Measurements from ENCODE around the gene KRTAP13-4. TPM values are rescaled to one million over a fixed set of nuclear protein-coding genes. Genes with fewer than 3 reads are reported as not detected.

Gene KRTAP13-4, protein sequence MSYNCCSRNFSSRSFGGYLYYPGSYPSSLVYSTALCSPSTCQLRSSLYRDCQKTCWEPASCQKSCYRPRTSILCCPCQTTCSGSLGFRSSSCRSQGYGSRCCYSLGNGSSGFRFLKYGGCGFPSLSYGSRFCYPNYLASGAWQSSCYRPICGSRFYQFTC
- not detected for polyA plus RNA-seq (2013, experiment 1 of 2)
- polyA plus RNA-seq (2013, experiment 2 of 2) = not detected

DNA sequence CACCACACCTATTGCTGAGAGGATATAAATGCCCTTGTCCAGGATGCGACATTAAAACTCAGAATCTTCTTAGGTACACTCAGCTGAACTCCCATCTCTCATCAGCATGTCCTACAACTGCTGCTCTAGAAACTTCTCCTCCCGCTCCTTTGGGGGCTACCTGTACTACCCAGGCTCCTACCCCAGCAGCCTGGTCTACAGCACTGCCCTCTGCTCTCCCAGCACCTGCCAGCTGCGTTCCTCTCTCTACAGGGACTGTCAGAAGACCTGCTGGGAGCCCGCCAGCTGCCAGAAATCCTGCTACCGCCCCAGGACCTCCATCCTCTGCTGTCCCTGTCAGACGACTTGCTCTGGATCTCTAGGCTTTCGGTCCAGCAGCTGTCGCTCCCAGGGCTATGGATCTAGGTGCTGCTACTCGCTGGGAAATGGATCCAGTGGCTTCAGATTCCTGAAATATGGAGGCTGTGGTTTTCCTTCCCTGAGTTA, at the start of gene KRTAP13-4:
TSS of gene KRTAP13-4 (plus strand) at position 51 of the 486 bp plus-strand sequence. CDS start at position 107, 56 bp downstream.
- 79 to 81% methylated on average over 8 to 9 of the region's 9 CpGs for WGBS, 2 experiments (ENCODE audit: insufficient coverage in 2 of 2)
- no peak within 1 kb of the TSS for H3K27ac ChIP-seq (ENCODE audit: low read depth, low read length, severe bottlenecking)
- H3K4me3 ChIP-seq (ENCODE audit: extremely low read depth, insufficient read depth, low read length, poor library complexity, severe bottlenecking) = no peak within 1 kb of the TSS
- no peaks in the 10 kb centered on the region for H3K4me1 ChIP-seq (ENCODE audit: control insufficient read depth, insufficient read depth, low read length, poor library complexity, severe bottlenecking)
- H3K36me3 ChIP-seq (ENCODE audit: control insufficient read depth, insufficient read depth, low read length) = no peaks in the 10 kb centered on the region
- H3K9me3 ChIP-seq (ENCODE audit: control insufficient read depth, low read length) = no peaks in the 10 kb centered on the region

DNA sequence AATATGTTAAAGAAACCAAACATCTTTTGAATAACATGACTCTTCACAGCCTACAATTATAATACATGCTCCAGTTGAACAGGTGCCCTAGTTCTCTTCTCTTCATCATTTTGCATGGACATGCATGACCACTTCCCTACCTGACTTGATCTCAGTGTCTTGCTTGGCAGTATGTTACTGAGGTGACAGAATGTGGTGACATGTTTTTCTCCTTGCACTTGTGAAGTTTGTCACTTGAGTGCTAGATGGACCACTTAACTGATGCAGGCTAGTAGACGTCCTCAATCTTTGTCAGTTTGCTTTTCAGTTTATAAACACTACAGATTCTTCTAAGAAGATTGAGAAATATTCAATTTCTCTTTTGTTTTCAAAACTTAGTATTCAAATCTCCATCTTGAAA, 47.8 kb upstream of the KRTAP13-4 start:
- Histone ChIP-seq H3K4me3 (ENCODE audit: extremely low read depth, insufficient read depth, low read length, poor library complexity, severe bottlenecking) (no peak overlapping the region), H3K4me1 (ENCODE audit: control insufficient read depth, insufficient read depth, low read length, poor library complexity, severe bottlenecking) (no peaks in the 10 kb centered on the region), H3K27ac (ENCODE audit: low read depth, low read length, severe bottlenecking) (no peak overlapping the region), H3K9me3 (ENCODE audit: control insufficient read depth, low read length) (no peaks in the 10 kb centered on the region), H3K36me3 (ENCODE audit: control insufficient read depth, insufficient read depth, low read length) (no peaks in the 10 kb centered on the region)
- no CpG with 5 or more reads among the region's 1 CpG for WGBS, 2 experiments (ENCODE audit: insufficient coverage in 2 of 2)

GRCh38 chr21:30391492-30392025, 38.5 kb upstream of the KRTAP13-4 start:
- no peaks in the 10 kb centered on the region for H3K4me1 ChIP-seq (ENCODE audit: control insufficient read depth, insufficient read depth, low read length, poor library complexity, severe bottlenecking)
- H3K36me3 ChIP-seq (ENCODE audit: control insufficient read depth, insufficient read depth, low read length) = no peaks in the 10 kb centered on the region
- H3K4me3 ChIP-seq (ENCODE audit: extremely low read depth, insufficient read depth, low read length, poor library complexity, severe bottlenecking) = no peak overlapping the region
- no peak overlapping the region for H3K27ac ChIP-seq (ENCODE audit: low read depth, low read length, severe bottlenecking)
- WGBS, 2 experiments (ENCODE audit: insufficient coverage in 2 of 2) = 67 to 88% methylated on average over 1 to 2 of the region's 2 CpGs
- H3K9me3 ChIP-seq (ENCODE audit: control insufficient read depth, low read length) = peaks cover 7% of the 10 kb centered on the region

- no peaks in the 10 kb centered on the region for H3K36me3 ChIP-seq (ENCODE audit: control insufficient read depth, insufficient read depth, low read length)
- H3K27ac ChIP-seq (ENCODE audit: low read depth, low read length, severe bottlenecking) = no peak within 1 kb of the TSS
- H3K9me3 ChIP-seq (ENCODE audit: control insufficient read depth, low read length) = peaks cover 2% of the 10 kb centered on the region
- no peak within 1 kb of the TSS for H3K4me3 ChIP-seq (ENCODE audit: extremely low read depth, insufficient read depth, low read length, poor library complexity, severe bottlenecking)
- H3K4me1 ChIP-seq (ENCODE audit: control insufficient read depth, insufficient read depth, low read length, poor library complexity, severe bottlenecking) = no peaks in the 10 kb centered on the region
- 79 to 92% methylated on average over 3 of the region's 4 CpGs for WGBS, 2 experiments (ENCODE audit: insufficient coverage in 2 of 2)
These were observed 34.3 kb upstream of the KRTAP13-4 start, which contains the start of gene KRTAP13-1 for GRCh38 chr21:30395731-30396130. Gene KRTAP13-1, plus strand, starts transcription at chr21:30396031. Its CDS starts 56 bp downstream, at chr21:30396087.

DNA sequence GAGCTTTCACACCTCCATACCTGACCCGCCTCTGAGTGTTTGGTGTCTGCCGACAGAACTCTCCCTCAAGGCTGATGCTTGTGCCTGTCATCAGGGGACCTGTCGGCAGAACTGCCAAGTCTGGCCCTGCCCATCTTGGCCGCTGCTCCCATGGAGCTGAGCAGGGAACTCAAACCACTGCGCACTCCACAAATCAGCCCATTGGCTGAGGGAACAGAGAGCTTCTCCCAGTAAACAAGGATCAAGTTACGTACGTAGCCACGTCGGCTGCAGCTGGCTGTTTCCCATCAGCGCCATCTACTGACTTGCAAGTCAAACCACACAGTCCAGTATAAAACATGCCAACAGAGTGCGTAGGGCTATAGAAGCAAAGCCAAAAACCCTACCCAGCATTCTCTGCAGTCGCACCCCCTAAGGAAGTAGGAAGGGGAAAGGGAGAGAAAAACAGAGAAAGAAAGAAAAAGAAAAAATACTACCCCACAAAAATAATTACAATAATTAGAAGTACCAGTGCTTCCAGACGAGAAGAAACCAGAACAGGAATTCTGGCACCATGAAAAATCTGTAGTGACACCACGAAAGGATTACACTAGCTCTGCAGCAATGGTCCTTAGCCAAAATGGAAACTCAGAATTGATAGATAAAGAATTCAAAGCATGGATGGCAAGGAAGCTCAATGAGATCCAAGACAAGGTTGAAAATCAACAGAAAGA, 21.1 kb upstream of the KRTAP13-4 start:
- H3K36me3 ChIP-seq (ENCODE audit: control insufficient read depth, insufficient read depth, low read length) = no peaks in the 10 kb centered on the region
- H3K4me1 ChIP-seq (ENCODE audit: control insufficient read depth, insufficient read depth, low read length, poor library complexity, severe bottlenecking) = no peaks in the 10 kb centered on the region
- H3K9me3 ChIP-seq (ENCODE audit: control insufficient read depth, low read length) = peaks cover 4% of the 10 kb centered on the region
- H3K27ac ChIP-seq (ENCODE audit: low read depth, low read length, severe bottlenecking) = no peak overlapping the region
- 23 to 26% methylated on average over 11 of the region's 14 CpGs for WGBS, 2 experiments (ENCODE audit: insufficient coverage in 2 of 2)
- no peak overlapping the region for H3K4me3 ChIP-seq (ENCODE audit: extremely low read depth, insufficient read depth, low read length, poor library complexity, severe bottlenecking)

DNA sequence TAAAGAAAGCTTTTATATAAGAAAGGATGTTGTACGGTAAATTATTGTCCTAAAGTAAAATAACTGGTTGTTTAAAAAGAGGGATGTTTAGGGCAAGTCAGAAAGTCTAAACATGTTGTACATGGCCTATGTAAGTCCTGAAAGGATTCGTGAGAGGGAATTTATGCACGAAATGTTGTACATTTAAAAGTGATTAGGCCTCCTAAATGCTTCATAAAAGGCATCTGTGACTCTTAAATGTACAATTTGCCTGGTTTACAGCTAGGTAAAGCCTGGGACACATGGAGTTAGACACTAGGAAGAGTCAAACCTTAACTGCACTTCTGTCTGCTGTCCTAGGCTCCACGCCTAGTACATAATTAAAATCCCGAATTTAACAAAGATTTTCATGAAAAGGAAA, 14.0 kb upstream of the KRTAP13-4 start:
- Histone ChIP-seq H3K4me3 (ENCODE audit: extremely low read depth, insufficient read depth, low read length, poor library complexity, severe bottlenecking) (no peak overlapping the region), H3K9me3 (ENCODE audit: control insufficient read depth, low read length) (no peaks in the 10 kb centered on the region), H3K4me1 (ENCODE audit: control insufficient read depth, insufficient read depth, low read length, poor library complexity, severe bottlenecking) (no peaks in the 10 kb centered on the region), H3K27ac (ENCODE audit: low read depth, low read length, severe bottlenecking) (no peak overlapping the region), H3K36me3 (ENCODE audit: control insufficient read depth, insufficient read depth, low read length) (no peaks in the 10 kb centered on the region)
- 85 to 100% methylated on average over 3 of the region's 5 CpGs for WGBS, 2 experiments (ENCODE audit: insufficient coverage in 2 of 2)

DNA sequence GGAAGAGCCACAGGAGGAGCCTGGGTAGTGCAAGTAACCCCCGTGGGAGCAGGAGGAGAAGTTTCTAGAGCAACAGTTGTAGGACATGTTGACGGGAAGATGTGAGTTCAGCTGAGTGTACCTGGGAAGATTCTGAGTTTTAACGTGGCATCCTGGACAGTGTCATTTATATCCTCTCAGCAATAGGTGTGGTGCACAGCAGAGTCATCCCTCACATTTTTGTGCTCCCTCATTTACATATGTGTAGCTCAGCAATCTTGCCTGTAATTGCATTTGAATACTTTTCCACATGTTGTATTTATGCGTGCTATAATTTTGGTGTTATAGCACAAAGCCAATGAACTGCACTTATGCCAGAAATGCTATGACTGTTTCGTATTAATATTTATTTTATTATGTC, 4.2 kb upstream of the KRTAP13-4 start, which contains the start of gene KRTAP13-3:
TSS of gene KRTAP13-3 (minus strand) at position 101 of the 400 bp plus-strand sequence. CDS start at position 87, 14 bp downstream.
- Histone ChIP-seq H3K9me3 (ENCODE audit: control insufficient read depth, low read length) (no peaks in the 10 kb centered on the region), H3K4me1 (ENCODE audit: control insufficient read depth, insufficient read depth, low read length, poor library complexity, severe bottlenecking) (no peaks in the 10 kb centered on the region), H3K27ac (ENCODE audit: low read depth, low read length, severe bottlenecking) (no peak within 1 kb of the TSS), H3K36me3 (ENCODE audit: control insufficient read depth, insufficient read depth, low read length) (no peaks in the 10 kb centered on the region), H3K4me3 (ENCODE audit: extremely low read depth, insufficient read depth, low read length, poor library complexity, severe bottlenecking) (no peak within 1 kb of the TSS)
- WGBS, 2 experiments (ENCODE audit: insufficient coverage in 2 of 2) = 83 to 84% methylated on average over 3 of the region's 5 CpGs

- no peak overlapping the region for H3K27ac ChIP-seq (ENCODE audit: low read depth, low read length, severe bottlenecking)
- no peaks in the 10 kb centered on the region for H3K36me3 ChIP-seq (ENCODE audit: control insufficient read depth, insufficient read depth, low read length)
- no peaks in the 10 kb centered on the region for H3K9me3 ChIP-seq (ENCODE audit: control insufficient read depth, low read length)
- WGBS, 2 experiments (ENCODE audit: insufficient coverage in 2 of 2) = 0 to 67% methylated on average over 1 of the region's 3 CpGs
- no peak overlapping the region for H3K4me3 ChIP-seq (ENCODE audit: extremely low read depth, insufficient read depth, low read length, poor library complexity, severe bottlenecking)
- no peaks in the 10 kb centered on the region for H3K4me1 ChIP-seq (ENCODE audit: control insufficient read depth, insufficient read depth, low read length, poor library complexity, severe bottlenecking)
These were observed 3.3 kb upstream of the KRTAP13-4 start for GRCh38 chr21:30426731-30427130.

DNA sequence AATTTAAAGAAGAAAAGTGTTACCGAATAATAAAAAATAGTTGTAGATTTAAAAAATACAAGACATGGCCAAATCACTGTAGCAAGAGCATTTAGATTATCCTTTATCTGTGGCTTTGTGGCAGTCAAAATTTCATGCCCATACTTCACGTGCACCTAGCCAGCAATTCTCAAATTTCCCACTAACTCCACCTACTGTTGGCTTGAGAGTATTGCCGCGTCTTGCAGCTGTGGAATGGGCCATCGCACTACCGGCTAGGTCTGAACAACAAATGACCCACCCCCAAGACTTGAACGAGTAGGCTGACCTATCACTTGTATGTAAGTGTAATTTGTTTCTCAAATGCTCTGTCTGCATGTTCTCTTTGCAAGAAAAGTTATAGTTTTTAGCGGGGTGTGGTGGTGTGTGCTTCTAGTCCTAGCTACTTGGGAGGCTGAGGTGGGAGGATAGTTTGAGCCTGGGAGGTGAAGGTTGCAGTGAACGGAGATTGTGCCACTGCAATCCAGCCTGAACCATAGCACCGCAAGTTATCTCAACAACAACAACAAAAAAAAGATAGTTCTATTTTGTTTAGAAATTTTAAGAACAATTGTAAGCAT, 4.1 kb downstream of the KRTAP13-4 start:
- H3K4me3 ChIP-seq (ENCODE audit: extremely low read depth, insufficient read depth, low read length, poor library complexity, severe bottlenecking) = no peak overlapping the region
- no peaks in the 10 kb centered on the region for H3K36me3 ChIP-seq (ENCODE audit: control insufficient read depth, insufficient read depth, low read length)
- H3K4me1 ChIP-seq (ENCODE audit: control insufficient read depth, insufficient read depth, low read length, poor library complexity, severe bottlenecking) = no peaks in the 10 kb centered on the region
- 30 to 54% methylated on average over 3 of the region's 10 CpGs for WGBS, 2 experiments (ENCODE audit: insufficient coverage in 2 of 2)
- no peaks in the 10 kb centered on the region for H3K9me3 ChIP-seq (ENCODE audit: control insufficient read depth, low read length)
- H3K27ac ChIP-seq (ENCODE audit: low read depth, low read length, severe bottlenecking) = no peak overlapping the region

GRCh38 chr21:30437010-30437565, 7.1 kb downstream of the KRTAP13-4 start:
- Histone ChIP-seq H3K4me1 (ENCODE audit: control insufficient read depth, insufficient read depth, low read length, poor library complexity, severe bottlenecking) (no peaks in the 10 kb centered on the region), H3K9me3 (ENCODE audit: control insufficient read depth, low read length) (no peaks in the 10 kb centered on the region), H3K4me3 (ENCODE audit: extremely low read depth, insufficient read depth, low read length, poor library complexity, severe bottlenecking) (no peak overlapping the region), H3K36me3 (ENCODE audit: control insufficient read depth, insufficient read depth, low read length) (no peaks in the 10 kb centered on the region), H3K27ac (ENCODE audit: low read depth, low read length, severe bottlenecking) (no peak overlapping the region)
- 88% methylated on average over 1 of the region's 3 CpGs; no CpG with 5 or more reads in 1 of the 2 experiments for WGBS, 2 experiments (ENCODE audit: insufficient coverage in 2 of 2)
